Measurements from ENCODE around the gene PYGL.

Gene PYGL

GRCh38 chr14:50946234-50946935 lies 2.1 kb upstream of the PYGL start:
- Histone ChIP-seq H3K4me1 (ENCODE audit: control insufficient read depth, insufficient read depth, low read length) (peaks cover 3% of the 10 kb centered on the region; the same call in 1 of the 2 replicates), H3K9me3 (ENCODE audit: control insufficient read depth, insufficient read depth, low read depth, low read length) (no peaks in the 10 kb centered on the region), H3K4me3 (ENCODE audit: low read depth, low read length) (no peak overlapping the region), H3K36me3 (ENCODE audit: control insufficient read depth in 2 of 2, insufficient read depth in 1 of 2, low read length in 2 of 2) (peaks cover 6 to 12% of the 10 kb centered on the region in 2 experiments; a peak in 2 of 3 replicates), H3K27ac (ENCODE audit: extremely low read depth, low read depth, low read length) (no peak overlapping the region)
- POLR2A ChIA-PET: interaction anchor here (0.7 to 1.4 kb wide), 2 partner anchors 146 to 149 kb away, joined by 3 to 4 read pairs; no protein-coding TSS in a partner anchor
- CTCF ChIA-PET: interaction anchor here (3.2 kb wide), 1 partner anchor 8 kb away, joined by 16 read pairs; no protein-coding TSS in a partner anchor
- TF ChIP-seq ZNF132 (tag by site-specific recombination; IDR thresholded peaks at IDR 0.05; ENCODE audit: borderline replicate concordance) (no peak), TCF7L2 (IDR thresholded peaks at IDR 0.05; ENCODE audit: borderline replicate concordance, low read depth, low read length) (no peak), ZNF274 (IDR thresholded peaks at IDR 0.05; ENCODE audit: low read length) (no peak), ZNF274 (tag by site-specific recombination; IDR thresholded peaks at IDR 0.05; ENCODE audit: borderline replicate concordance) (no peak), ZNF398 (tag by site-specific recombination; IDR thresholded peaks at IDR 0.05) (no peak), ZNF555 (tag by site-specific recombination; conservative IDR thresholded peaks at IDR 0.05) (no peak), ZNF140 (tag by site-specific recombination; IDR thresholded peaks at IDR 0.05) (no peak), ZNF639 (tag by site-specific recombination; IDR thresholded peaks at IDR 0.05) (no peak), ZNF677 (tag by site-specific recombination; IDR thresholded peaks at IDR 0.05) (no peak), ZNF341 (tag by site-specific recombination; IDR thresholded peaks at IDR 0.05; ENCODE audit: low read depth) (no peak), ZNF335 (tag by site-specific recombination; conservative IDR thresholded peaks at IDR 0.05) (no peak), ZNF600 (tag by site-specific recombination; IDR thresholded peaks at IDR 0.05) (no peak)
- TF ChIP-seq, protein P1, sequence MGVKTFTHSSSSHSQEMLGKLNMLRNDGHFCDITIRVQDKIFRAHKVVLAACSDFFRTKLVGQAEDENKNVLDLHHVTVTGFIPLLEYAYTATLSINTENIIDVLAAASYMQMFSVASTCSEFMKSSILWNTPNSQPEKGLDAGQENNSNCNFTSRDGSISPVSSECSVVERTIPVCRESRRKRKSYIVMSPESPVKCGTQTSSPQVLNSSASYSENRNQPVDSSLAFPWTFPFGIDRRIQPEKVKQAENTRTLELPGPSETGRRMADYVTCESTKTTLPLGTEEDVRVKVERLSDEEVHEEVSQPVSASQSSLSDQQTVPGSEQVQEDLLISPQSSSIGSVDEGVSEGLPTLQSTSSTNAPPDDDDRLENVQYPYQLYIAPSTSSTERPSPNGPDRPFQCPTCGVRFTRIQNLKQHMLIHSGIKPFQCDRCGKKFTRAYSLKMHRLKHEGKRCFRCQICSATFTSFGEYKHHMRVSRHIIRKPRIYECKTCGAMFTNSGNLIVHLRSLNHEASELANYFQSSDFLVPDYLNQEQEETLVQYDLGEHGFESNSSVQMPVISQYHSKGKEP (tag by site-specific recombination; IDR thresholded peaks at IDR 0.05): no peak

DNA sequence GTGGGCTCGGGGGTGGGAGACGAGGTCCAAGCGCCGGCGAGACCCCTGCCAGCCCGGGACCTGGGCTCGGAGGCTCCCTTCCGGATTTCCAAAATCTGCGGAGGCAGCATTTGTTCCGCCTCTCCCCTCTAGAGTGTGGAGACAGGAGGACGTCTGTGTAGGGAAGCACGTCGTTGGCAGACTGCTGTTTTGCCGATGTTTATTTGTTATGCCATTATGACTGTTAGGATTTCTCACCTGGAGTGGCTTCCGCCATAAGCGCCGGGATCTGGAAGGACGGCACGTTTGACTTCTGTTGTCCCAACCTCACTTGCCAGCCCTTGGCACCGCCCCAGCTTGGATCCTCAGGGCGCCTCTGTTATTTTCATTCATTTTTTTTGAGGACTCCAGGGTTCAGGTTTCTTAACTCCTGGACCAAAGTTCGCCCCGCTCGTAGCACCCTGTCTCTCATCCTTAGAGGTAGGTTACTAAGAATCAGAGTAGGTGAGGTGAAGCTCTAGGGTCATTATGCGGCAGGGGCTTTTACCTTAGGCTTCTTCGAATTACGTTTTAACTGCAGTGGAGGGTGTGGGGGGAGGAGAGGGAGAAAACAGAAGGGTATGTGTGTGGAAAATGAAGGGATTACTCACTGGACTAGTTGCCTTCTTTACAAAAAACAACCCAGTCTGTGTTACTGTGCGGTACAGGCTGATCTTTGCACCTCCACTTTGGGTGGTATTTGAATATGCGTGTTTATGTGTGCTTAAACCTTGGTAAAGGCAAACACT lies 547 bp upstream of the PYGL start:
- Histone ChIP-seq H3K9me3 (ENCODE audit: control insufficient read depth, insufficient read depth, low read depth, low read length) (no peaks in the 10 kb centered on the region), H3K36me3 (ENCODE audit: control insufficient read depth in 2 of 2, insufficient read depth in 1 of 2, low read length in 2 of 2) (peaks cover 11 to 25% of the 10 kb centered on the region in 2 experiments), H3K4me3 (ENCODE audit: low read depth, low read length) (peak overlapping the region; percentile 60), H3K4me1 (ENCODE audit: control insufficient read depth, insufficient read depth, low read length) (peaks cover 3% of the 10 kb centered on the region; the same call in 1 of the 2 replicates), H3K27ac (ENCODE audit: extremely low read depth, low read depth, low read length) (peak overlapping the region; percentile 68)
- ChIA-PET POLR2A (interaction anchor here (0.8 to 2.0 kb wide), 7 partner anchors 10 to 150 kb away, joined by 3 to 10 read pairs (median 3); partner anchors contain the start of gene TRIM9), CTCF (interaction anchor here (0.7 to 3.2 kb wide), 2 partner anchors 10 to 60 kb away, joined by 4 to 16 read pairs; no protein-coding TSS in a partner anchor)
- TF ChIP-seq ZNF404 (tag by site-specific recombination; IDR thresholded peaks at IDR 0.05) (no peak), ZNF366 (tag by site-specific recombination; conservative IDR thresholded peaks at IDR 0.05) (no peak; the same call in 1 of the 2 replicates), ZNF555 (tag by site-specific recombination; conservative IDR thresholded peaks at IDR 0.05) (no peak), ZNF184 (tag by site-specific recombination; IDR thresholded peaks at IDR 0.05) (no peak), ZFP41 (tag by site-specific recombination; IDR thresholded peaks at IDR 0.05; ENCODE audit: borderline replicate concordance) (no peak), ZNF248 (tag by site-specific recombination; IDR thresholded peaks at IDR 0.05) (no peak), PATZ1 (tag by site-specific recombination; IDR thresholded peaks at IDR 0.05) (no peak), ZNF112 (tag by site-specific recombination; IDR thresholded peaks at IDR 0.05) (no peak), ZNF571 (tag by site-specific recombination; IDR thresholded peaks at IDR 0.05) (no peak), KLF10 (tag by site-specific recombination; IDR thresholded peaks at IDR 0.05) (peak; percentile 10), ZNF792 (tag by site-specific recombination; IDR thresholded peaks at IDR 0.05) (no peak), ZNF223 (tag by site-specific recombination; IDR thresholded peaks at IDR 0.05) (no peak)
- TF ChIP-seq, protein P2, sequence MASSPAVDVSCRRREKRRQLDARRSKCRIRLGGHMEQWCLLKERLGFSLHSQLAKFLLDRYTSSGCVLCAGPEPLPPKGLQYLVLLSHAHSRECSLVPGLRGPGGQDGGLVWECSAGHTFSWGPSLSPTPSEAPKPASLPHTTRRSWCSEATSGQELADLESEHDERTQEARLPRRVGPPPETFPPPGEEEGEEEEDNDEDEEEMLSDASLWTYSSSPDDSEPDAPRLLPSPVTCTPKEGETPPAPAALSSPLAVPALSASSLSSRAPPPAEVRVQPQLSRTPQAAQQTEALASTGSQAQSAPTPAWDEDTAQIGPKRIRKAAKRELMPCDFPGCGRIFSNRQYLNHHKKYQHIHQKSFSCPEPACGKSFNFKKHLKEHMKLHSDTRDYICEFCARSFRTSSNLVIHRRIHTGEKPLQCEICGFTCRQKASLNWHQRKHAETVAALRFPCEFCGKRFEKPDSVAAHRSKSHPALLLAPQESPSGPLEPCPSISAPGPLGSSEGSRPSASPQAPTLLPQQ (tag by site-specific recombination; IDR thresholded peaks at IDR 0.05): no peak
